Measurements from ENCODE around the gene PLA2G4F.
"Not testable (repeated sequence)": the region's sequence is repeated elsewhere in the genome, so short reads cannot be mapped to it uniquely, and the experiment has no call there.

Gene PLA2G4F

DNA sequence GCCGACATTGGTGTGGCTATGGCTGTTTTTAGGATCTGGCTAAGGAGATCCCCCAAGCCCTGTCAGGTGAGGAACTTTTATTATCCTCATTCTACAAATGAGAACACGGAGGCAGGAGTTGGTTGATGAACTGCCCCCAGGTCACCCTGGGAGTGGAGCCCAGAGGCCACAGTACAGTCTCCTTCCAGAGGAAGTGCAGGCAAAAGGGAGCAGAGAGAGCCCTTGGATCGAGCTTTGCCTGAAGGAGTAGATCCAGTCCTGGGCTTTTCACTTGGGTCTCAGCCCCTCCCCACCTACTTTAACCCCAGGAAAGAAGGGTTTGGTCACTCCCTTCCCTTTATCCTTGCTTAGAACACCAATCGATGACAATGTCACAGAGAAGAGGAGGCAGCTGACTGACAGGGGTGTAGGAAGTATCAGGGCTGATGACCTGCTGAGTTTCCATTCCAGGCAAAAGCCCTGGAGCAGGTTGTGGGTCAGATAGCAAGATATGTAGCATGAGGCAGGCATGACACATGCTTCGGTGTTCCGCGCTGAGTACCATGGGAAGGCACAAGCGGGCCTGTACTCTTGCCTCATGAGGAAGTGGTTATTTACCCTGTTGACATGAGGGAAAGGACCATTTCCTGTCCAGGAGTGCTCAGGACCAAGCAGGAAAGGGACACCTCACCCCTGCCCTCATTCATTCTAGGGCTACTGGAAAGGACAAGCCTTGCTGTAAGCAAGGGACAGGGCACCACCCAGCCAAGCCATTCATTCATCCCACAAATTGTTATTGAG, 56.2 kb downstream of the PLA2G4F start:
- DNase-seq (ENCODE audit: low read depth in 2 of 2), result no peak

DNA sequence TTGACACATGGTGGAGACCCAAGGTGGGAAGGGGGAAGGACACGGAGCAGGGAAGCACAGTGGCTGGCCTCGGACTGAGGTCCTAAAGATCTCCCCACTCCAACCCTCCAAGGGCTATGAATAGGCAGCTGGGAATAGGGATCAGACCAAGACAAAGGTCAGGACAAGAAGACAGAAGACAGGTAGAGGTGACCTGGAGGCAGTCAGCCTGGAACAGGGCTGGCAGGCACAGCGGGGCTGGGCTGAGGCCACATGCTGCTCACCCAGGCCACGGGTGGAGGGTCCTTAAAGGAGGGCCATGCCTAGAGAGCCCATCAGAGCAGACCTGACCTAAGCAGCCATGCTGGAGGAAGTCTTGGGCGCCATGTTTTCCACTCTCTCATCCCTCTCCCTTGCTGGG, 59.4 kb downstream of the PLA2G4F start:
- no peak for DNase-seq (ENCODE audit: low read depth in 2 of 2)

DNA sequence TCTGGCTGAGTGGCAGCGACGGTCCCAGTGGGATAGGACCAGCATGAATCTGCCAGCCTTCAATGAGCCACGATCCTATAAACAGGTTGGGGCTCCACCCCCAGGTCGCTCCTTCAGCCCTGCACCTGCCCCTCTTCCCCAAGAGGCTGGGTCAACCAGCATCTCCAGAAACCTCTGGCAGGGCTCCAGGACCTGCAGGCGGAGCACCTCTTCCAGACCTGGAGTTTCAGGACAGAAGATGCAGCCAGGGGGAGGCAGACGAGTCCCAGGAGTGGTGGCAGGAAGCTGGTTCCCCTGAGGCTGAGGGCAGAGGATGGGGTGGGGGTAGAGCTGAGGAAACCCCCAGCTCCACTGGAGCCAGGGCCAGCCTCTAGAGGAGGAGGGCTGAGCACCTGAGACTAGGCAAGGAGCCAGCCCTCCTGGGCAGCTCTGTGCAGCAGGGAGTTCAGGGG, 61.9 kb downstream of the PLA2G4F start, which contains the start of gene PLA2G4D:
Gene PLA2G4D, minus strand, starts transcription at position 51 of the 452 bp plus-strand sequence. CDS start 103 bp downstream, outside the sequence.
- no peak for DNase-seq (ENCODE audit: low read depth in 2 of 2)

DNA sequence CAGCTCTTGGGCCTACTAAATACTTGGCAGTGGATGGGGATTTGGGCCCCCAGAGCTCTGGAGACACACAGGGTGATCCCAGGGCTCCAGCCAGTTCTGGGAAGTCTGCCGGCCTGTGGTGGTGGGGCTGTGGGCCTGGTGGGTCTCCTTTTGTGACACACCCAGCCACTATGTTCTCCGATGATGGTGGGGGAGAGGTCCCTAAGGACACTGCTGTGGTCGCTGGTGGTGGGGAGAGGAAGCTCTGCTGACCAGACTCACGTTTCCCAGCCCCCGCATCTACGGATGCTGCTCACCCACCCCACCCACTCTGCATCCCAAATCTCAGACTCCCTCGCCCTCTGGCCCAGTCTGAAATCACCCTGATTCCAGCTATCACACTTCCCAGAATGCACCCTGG, 62.5 kb downstream of the PLA2G4F start:
- no peak for DNase-seq (ENCODE audit: low read depth in 2 of 2)

DNA sequence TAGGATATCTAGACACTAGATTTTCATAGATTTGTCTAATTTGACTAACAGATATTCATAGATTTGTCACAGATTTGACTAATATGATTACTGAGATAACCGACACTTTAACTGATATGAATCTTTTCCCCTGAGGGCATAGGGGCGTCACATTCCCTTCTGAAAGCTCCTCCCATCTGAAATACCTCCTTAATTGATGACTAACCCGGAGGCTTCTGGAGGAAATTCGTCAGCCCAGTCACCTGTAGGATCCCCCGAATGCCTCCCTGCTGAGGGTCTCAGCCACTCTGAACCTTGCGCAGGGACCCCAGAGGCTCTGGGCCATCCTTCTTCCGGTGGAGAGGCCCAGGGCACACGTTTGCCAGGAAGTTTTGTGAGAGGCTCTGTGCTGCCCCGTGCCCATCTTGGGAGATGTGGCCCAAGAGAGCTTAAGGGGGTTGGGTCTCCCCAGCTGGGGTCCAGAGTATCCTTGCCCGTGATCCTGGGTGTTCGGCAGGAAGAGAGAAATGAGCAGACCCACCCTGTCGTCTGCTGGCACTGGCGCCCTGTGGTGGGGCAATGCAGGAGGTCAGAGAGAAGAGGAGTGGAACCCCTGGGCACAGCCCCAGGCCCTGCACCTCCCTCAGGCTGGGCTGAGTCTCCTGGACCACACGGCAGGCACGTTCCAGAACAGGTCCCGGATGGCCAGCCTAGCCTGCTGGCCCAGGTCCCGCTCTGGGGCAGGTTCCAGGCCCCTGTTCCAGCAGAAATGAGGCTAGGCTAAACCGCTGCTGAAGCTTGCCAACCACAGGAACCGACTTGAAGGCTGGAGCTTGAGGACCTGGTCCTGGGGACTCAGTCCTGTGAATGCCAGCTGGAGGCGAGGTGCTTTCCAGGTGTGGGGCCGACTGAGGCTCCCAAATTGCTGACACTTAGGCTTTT, 63.8 kb downstream of the PLA2G4F start:
- no peak for DNase-seq (ENCODE audit: low read depth in 2 of 2)

DNA sequence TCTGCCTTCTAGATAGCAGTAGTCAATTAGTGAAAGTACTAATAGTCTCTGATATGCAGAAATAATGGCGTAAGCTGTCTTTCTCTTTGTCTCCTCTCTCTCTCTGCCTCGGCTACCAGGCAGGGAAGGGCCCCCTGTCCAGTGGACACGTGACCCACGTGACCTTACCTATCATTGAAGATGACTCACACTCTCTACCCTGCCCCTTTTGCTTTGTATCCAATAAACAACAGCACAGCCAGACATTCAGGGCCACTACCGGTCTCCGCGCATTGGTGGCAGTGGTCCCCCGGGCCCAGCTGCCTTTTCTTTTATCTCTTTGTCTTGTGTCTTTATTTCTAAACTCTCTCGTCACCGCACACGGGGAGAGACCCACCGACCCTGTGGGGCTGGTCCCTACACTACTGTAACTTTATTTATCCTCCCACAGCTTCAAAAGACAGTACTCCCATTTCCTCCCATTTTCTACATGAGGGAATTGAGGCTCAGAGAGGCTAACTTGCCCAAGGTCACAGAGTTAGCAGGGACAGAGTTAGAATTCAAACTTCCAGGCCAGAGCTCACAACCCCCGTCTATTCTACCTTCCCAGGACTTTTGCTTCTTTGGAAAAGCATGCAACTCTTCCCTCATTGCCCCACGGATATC, 64.6 kb downstream of the PLA2G4F start:
- DNase-seq (ENCODE audit: low read depth in 2 of 2), result not testable (repeated sequence)

DNA sequence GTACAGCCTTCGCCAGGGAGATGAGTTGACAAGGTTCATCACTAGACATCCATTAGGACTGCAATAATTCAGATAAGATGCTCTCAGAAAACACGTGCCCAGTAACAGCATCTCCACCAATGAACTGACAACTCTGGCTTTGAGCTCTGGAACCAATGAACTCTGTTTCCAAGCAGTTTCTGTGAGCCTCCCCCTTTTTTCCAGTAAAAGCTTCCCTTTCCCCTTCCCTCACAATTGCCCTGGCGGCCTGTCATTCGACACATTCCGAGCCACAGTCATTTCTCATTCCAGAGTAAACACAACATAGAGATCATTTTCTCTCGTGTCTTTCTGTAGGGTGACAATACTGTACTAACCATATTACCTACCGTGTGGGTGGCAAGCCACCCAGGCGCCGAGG, 65.7 kb downstream of the PLA2G4F start:
- DNase-seq (ENCODE audit: low read depth in 2 of 2), result no peak

DNA sequence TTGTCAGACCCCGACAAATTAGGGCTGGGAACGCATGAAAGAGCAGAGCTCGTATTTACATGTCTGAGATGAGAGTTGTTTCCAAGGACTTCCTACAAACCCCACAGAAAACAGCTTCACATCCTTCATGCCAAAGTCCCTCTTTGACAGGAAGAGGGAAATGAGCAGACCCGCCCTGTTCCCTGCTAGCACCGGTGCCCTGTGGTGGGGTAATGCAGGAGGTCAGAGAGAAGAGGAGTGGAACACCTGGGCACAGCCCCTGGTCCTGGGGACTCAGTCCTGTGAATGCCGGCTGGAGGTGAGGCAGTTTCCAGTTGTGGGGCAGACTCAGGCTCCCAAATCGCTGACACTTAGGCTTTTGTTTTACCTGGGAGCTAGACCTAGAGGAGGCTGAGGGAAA, 66.1 kb downstream of the PLA2G4F start:
- no peak for DNase-seq (ENCODE audit: low read depth in 2 of 2)

DNA sequence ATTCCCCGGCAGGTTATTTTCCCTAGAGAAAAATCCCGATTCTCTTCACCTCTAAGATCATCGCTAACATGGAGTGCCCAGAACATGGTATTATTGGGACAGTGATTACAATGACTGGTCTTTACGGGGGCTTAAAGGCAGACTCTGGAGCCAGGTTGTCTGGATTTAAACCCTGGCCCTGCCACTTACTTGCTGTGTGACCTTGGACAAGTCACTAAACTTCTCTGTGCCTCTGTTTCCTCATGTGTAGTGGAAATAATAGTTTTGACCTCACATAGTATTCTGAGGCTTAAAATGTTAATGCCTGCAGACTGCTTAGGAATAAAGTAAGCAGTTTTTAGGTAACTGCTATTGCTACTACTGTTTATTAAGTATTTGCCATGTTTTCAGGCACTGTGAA, 66.5 kb downstream of the PLA2G4F start:
- no peak for DNase-seq (ENCODE audit: low read depth in 2 of 2)
